ENCODE results near the gene CERCAM. TPM values are rescaled to one million over a fixed set of nuclear protein-coding genes. Genes with fewer than 3 reads are reported as not detected.
A peak's percentile ranks its signal among the peaks of the same experiment; 100 is the strongest.

The CERCAM gene
- 10 to 100 TPM; 31.2 to 32.3 (median 32.2) TPM for polyA plus RNA-seq (ENCODE audit: insufficient read length in 3 of 3)

- peak in 2 of 3 donors; percentile 45 to 47 for DNase-seq (ENCODE audit: low read depth in 3 of 3, low spot score in 2 of 3)
Measured at GRCh38 chr9:128420651-128421481, at the start of gene CERCAM. Gene CERCAM, plus strand, starts transcription at chr9:128420857. Its CDS starts 21 bp downstream, at chr9:128420878.

- no peak for DNase-seq (ENCODE audit: low read depth in 3 of 3, low spot score in 2 of 3)
Measured at GRCh38 chr9:128371630-128372117, 49.0 kb upstream of the CERCAM start.

- DNase-seq (ENCODE audit: low read depth in 3 of 3, low spot score in 2 of 3) = no peak
Measured at GRCh38 chr9:128372188-128372641, 48.4 kb upstream of the CERCAM start.

- no peak for DNase-seq (ENCODE audit: low read depth in 3 of 3, low spot score in 2 of 3)
Measured at GRCh38 chr9:128372784-128373183, 47.9 kb upstream of the CERCAM start.

GRCh38 chr9:128374221-128374675 lies 46.4 kb upstream of the CERCAM start:
- DNase-seq (ENCODE audit: low read depth in 3 of 3, low spot score in 2 of 3) = no peak

- DNase-seq (ENCODE audit: low read depth in 3 of 3, low spot score in 2 of 3) = no peak
Measured at GRCh38 chr9:128375865-128376264, 44.8 kb upstream of the CERCAM start.

- no peak for DNase-seq (ENCODE audit: low read depth in 3 of 3, low spot score in 2 of 3)
Measured at GRCh38 chr9:128382261-128382660, 38.4 kb upstream of the CERCAM start.

GRCh38 chr9:128383007-128383753 lies 37.5 kb upstream of the CERCAM start:
- no peak for DNase-seq (ENCODE audit: low read depth in 3 of 3, low spot score in 2 of 3)

- DNase-seq (ENCODE audit: low read depth in 3 of 3, low spot score in 2 of 3) = no peak
Measured at GRCh38 chr9:128383791-128384190, 36.9 kb upstream of the CERCAM start.

- DNase-seq (ENCODE audit: low read depth in 3 of 3, low spot score in 2 of 3) = no peak
Measured at GRCh38 chr9:128384801-128385495, 35.7 kb upstream of the CERCAM start.

- no peak for DNase-seq (ENCODE audit: low read depth in 3 of 3, low spot score in 2 of 3)
Measured at GRCh38 chr9:128385496-128386460, 34.9 kb upstream of the CERCAM start.

- no peak for DNase-seq (ENCODE audit: low read depth in 3 of 3, low spot score in 2 of 3)
Measured at GRCh38 chr9:128388150-128388549, 32.5 kb upstream of the CERCAM start.

GRCh38 chr9:128389395-128390149 lies 31.1 kb upstream of the CERCAM start:
- no peak for DNase-seq (ENCODE audit: low read depth in 3 of 3, low spot score in 2 of 3)

GRCh38 chr9:128390150-128390812 lies 30.4 kb upstream of the CERCAM start:
- no peak for DNase-seq (ENCODE audit: low read depth in 3 of 3, low spot score in 2 of 3)

- DNase-seq (ENCODE audit: low read depth in 3 of 3, low spot score in 2 of 3) = no peak
Measured at GRCh38 chr9:128390813-128391711, 29.6 kb upstream of the CERCAM start.

- DNase-seq (ENCODE audit: low read depth in 3 of 3, low spot score in 2 of 3) = no peak
Measured at GRCh38 chr9:128391956-128392301, 28.7 kb upstream of the CERCAM start.

Measured in right renal cortex interstitium (tissue), 3 donors.